HepG2 (cell line): ENCODE measurements around the gene C22orf39. TPM values are rescaled to one million over a fixed set of nuclear protein-coding genes. Genes with fewer than 3 reads are reported as not detected.

ENCODE experiments used
- FOXM1 ChIP-seq: sonication (generic); formaldehyde crosslinking; IDR thresholded peaks from 2 replicates; pipeline ENCODE4 v1.5.0; 2020; ENCODE audit warnings: missing genetic modification reagents
- GLI4 ChIP-seq: sonication (generic); formaldehyde crosslinking; IDR thresholded peaks from 2 replicates; pipeline ENCODE4 v1.5.1; 2020; ENCODE audit warnings: missing genetic modification reagents, mild to moderate bottlenecking, moderate library complexity, borderline replicate concordance
- MLLT10 ChIP-seq: sonication (generic); formaldehyde crosslinking; IDR thresholded peaks from 2 replicates; pipeline ENCODE4 v1.4.0; 2020; ENCODE audit warnings: missing genetic modification reagents
- PAWR ChIP-seq: sonication (generic); formaldehyde crosslinking; IDR thresholded peaks from 2 replicates; pipeline ENCODE4 v1.4.0; 2020; ENCODE audit warnings: missing genetic modification reagents, mild to moderate bottlenecking, borderline replicate concordance
- STAG1 ChIP-seq: sonication (generic); formaldehyde crosslinking; IDR thresholded peaks from 2 replicates; pipeline ENCODE4 v1.4.0; 2020; ENCODE audit warnings: missing genetic modification reagents
- STAT6 ChIP-seq: sonication (generic); formaldehyde crosslinking; IDR thresholded peaks from 2 replicates; pipeline ENCODE4 v1.4.0; 2020; ENCODE audit warnings: missing genetic modification reagents, mild to moderate bottlenecking, borderline replicate concordance
- THYN1 ChIP-seq: sonication (generic); formaldehyde crosslinking; IDR thresholded peaks from 2 replicates; pipeline ENCODE4 v1.8.1; 2023; ENCODE audit warnings: low read depth, mild to moderate bottlenecking, moderate library complexity, missing genetic modification reagents, borderline replicate concordance
- TP53 ChIP-seq: sonication (generic); formaldehyde crosslinking; conservative IDR thresholded peaks from 2 replicates; pipeline ENCODE4 v1.4.0; 2020; ENCODE audit warnings: missing genetic modification reagents
- ZBTB25 ChIP-seq: IDR thresholded peaks from 2 replicates; pipeline ENCODE4 v1.6.1; 2018; ENCODE audit warnings: missing genetic modification reagents
- ZBTB37 ChIP-seq: sonication (generic); formaldehyde crosslinking; IDR thresholded peaks from 2 replicates; pipeline ENCODE4 v1.4.0; 2020; ENCODE audit warnings: mild to moderate bottlenecking, missing genetic modification reagents
- ZFP36 ChIP-seq: fragments of 150-350 bp; IDR thresholded peaks from 2 replicates; pipeline ENCODE4 v1.6.1; 2018; ENCODE audit warnings: borderline replicate concordance, low read length, low read depth; ENCODE audit not compliant: partially characterized antibody
- ZFYVE20 ChIP-seq: sonication (generic); formaldehyde crosslinking; IDR thresholded peaks from 2 replicates; pipeline ENCODE4 v1.8.0; 2023; ENCODE audit warnings: low read depth, mild to moderate bottlenecking, moderate library complexity, missing genetic modification reagents, borderline replicate concordance
- ZNF224 ChIP-seq: sonication (generic); formaldehyde crosslinking; IDR thresholded peaks from 2 replicates; pipeline ENCODE4 v1.5.0; 2020; ENCODE audit warnings: mild to moderate bottlenecking, missing genetic modification reagents
- ZNF260 ChIP-seq: sonication (generic); formaldehyde crosslinking; IDR thresholded peaks from 2 replicates; pipeline ENCODE4 v1.4.0; 2020; ENCODE audit warnings: missing genetic modification reagents, low read depth, mild to moderate bottlenecking, borderline replicate concordance
- ZNF547 ChIP-seq: sonication (generic); formaldehyde crosslinking; IDR thresholded peaks from 2 replicates; pipeline ENCODE4 v1.5.1; 2020; ENCODE audit warnings: mild to moderate bottlenecking, missing genetic modification reagents
- ZNF557 ChIP-seq: sonication (generic); formaldehyde crosslinking; IDR thresholded peaks from 2 replicates; pipeline ENCODE4 v1.4.0; 2020; ENCODE audit warnings: missing genetic modification reagents
- ZNF766 ChIP-seq: sonication (generic); formaldehyde crosslinking; IDR thresholded peaks from 2 replicates; pipeline ENCODE4 v1.5.0; 2020; ENCODE audit warnings: missing genetic modification reagents, borderline replicate concordance
- polyA plus RNA-seq, 8 experiments: library from polyadenylated mRNA; depleted of rRNA in 3 of 8; stranded (reverse) in 7 of 8; unstranded in 1 of 8; fragments of >200 nt; fragmentation: Illumina TruSeq in 4 of 8; extraction: Trizol in 4 of 8; gene quantifications; 2 replicates each; pipeline versions ENCODE4 v1.2.1 to v1.2.3, GENCODE V29; 2011 to 2016; ENCODE audit warnings: low read depth in 4 of 8, missing spikeins in 1 of 8, mixed read lengths in 1 of 8; ENCODE audit not compliant: insufficient read depth in 1 of 8
- total RNA-seq, 5 experiments: library from RNA; depleted of rRNA; stranded (reverse); fragments of >200 nt; fragmentation: Illumina TruSeq; extraction: Trizol; gene quantifications; 2 replicates each; pipeline ENCODE4 v1.2.3, GENCODE V29; 2016; ENCODE audit warnings: low read depth in 1 of 5
- TF ChIP-seq, protein P1 (sequence below): sonication (generic); formaldehyde crosslinking; IDR thresholded peaks from 2 replicates; pipeline ENCODE4 v1.4.0; 2020; ENCODE audit warnings: missing genetic modification reagents
- TF ChIP-seq, protein P2 (sequence below): sonication (generic); formaldehyde crosslinking; IDR thresholded peaks from 2 replicates; pipeline ENCODE4 v1.4.0; 2020; ENCODE audit warnings: missing genetic modification reagents
- TF ChIP-seq, protein P3 (sequence below): sonication (generic); formaldehyde crosslinking; IDR thresholded peaks from 2 replicates; pipeline ENCODE4 v1.4.0; 2020; ENCODE audit warnings: mild to moderate bottlenecking, low read depth, missing genetic modification reagents

C22orf39 gene
- total and polyA plus RNA-seq, 2 of the 13 experiments (the other 11 are each of a cell fraction or from before 2014, with no cell fraction given): 23.4 to 26.4 TPM

DNA sequence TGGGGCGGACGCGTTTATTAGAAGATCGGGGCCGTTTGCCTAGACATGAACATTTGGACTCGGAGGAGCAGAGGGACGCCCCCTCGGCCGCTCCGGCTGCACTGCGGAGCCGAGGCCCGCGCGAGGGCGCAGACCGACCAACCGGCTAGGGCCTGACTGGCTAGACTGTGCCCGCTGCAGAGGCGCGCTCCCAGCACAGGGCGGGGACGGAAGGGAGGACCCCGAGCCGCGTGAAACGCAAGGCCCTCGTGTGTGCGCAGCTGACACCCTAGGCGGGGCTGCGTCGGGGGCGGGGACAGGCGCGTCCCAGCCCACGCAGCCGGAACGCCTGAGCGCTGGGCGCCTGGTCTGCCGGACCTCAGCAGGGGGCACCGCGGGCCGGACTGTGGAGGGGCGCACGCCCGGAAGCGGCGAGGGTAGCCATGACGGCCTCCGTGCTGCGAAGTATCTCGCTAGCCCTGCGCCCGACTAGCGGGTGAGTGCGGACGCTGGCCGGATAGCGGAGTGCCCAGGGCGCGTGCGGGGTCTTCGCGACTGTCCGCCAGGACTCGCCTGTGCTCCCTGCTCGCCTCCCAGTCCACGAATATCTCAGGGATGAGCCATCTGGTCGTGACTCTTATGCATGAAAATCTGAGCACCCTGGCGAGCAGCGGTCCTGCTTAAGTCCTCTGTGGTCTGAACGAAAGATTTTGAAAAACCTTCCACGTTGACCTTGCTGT, 15.2 kb downstream of the C22orf39 start, which contains the start of gene MRPL40 (continued):
- TF ChIP-seq ZNF547 (CRISPR knock-in tag) (peak; percentile 96), TP53 (no peak; the same call in 1 of the 2 replicates), ZNF766 (CRISPR knock-in tag) (peak; percentile 94), ZFP36 (no peak), ZBTB37 (CRISPR knock-in tag) (no peak), ZNF557 (CRISPR knock-in tag) (peak; percentile 70; the same call in 1 of the 2 replicates), ZFYVE20 (CRISPR knock-in tag) (no peak), THYN1 (CRISPR knock-in tag) (peak; percentile 80; the same call in 1 of the 2 replicates), ZNF224 (peak; percentile 92; the same call in 1 of the 2 replicates), STAG1 (peak; percentile 19; the same call in 1 of the 2 replicates), STAT6 (CRISPR knock-in tag) (no peak; the same call in 1 of the 2 replicates), ZNF260 (CRISPR knock-in tag) (no peak), FOXM1 (CRISPR knock-in tag) (peak; percentile 46; the same call in 1 of the 2 replicates), GLI4 (CRISPR knock-in tag) (peak; percentile 83; the same call in 1 of the 2 replicates), MLLT10 (CRISPR knock-in tag) (no peak), PAWR (CRISPR knock-in tag) (no peak), ZBTB25 (CRISPR knock-in tag) (peak; percentile 97; the same call in 1 of the 2 replicates)
- TF ChIP-seq, protein P1, sequence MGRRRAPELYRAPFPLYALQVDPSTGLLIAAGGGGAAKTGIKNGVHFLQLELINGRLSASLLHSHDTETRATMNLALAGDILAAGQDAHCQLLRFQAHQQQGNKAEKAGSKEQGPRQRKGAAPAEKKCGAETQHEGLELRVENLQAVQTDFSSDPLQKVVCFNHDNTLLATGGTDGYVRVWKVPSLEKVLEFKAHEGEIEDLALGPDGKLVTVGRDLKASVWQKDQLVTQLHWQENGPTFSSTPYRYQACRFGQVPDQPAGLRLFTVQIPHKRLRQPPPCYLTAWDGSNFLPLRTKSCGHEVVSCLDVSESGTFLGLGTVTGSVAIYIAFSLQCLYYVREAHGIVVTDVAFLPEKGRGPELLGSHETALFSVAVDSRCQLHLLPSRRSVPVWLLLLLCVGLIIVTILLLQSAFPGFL (CRISPR knock-in tag): peak; percentile 86; the same call in 1 of the 2 replicates
- TF ChIP-seq, protein P2, sequence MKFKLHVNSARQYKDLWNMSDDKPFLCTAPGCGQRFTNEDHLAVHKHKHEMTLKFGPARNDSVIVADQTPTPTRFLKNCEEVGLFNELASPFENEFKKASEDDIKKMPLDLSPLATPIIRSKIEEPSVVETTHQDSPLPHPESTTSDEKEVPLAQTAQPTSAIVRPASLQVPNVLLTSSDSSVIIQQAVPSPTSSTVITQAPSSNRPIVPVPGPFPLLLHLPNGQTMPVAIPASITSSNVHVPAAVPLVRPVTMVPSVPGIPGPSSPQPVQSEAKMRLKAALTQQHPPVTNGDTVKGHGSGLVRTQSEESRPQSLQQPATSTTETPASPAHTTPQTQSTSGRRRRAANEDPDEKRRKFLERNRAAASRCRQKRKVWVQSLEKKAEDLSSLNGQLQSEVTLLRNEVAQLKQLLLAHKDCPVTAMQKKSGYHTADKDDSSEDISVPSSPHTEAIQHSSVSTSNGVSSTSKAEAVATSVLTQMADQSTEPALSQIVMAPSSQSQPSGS: peak; percentile 96
- TF ChIP-seq, protein P3, sequence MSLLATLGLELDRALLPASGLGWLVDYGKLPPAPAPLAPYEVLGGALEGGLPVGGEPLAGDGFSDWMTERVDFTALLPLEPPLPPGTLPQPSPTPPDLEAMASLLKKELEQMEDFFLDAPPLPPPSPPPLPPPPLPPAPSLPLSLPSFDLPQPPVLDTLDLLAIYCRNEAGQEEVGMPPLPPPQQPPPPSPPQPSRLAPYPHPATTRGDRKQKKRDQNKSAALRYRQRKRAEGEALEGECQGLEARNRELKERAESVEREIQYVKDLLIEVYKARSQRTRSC (CRISPR knock-in tag): peak; percentile 49; the same call in 1 of the 2 replicates
